ENCODE measurements around the gene ADAM12. TPM values are rescaled to one million over a fixed set of nuclear protein-coding genes. Genes with fewer than 3 reads are reported as not detected.

ADAM12 gene
- total and polyA plus RNA-seq, 2 donors (not counting 1 experiment from before 2014, with no cell fraction given): 21.0 to 56.9 TPM

DNA sequence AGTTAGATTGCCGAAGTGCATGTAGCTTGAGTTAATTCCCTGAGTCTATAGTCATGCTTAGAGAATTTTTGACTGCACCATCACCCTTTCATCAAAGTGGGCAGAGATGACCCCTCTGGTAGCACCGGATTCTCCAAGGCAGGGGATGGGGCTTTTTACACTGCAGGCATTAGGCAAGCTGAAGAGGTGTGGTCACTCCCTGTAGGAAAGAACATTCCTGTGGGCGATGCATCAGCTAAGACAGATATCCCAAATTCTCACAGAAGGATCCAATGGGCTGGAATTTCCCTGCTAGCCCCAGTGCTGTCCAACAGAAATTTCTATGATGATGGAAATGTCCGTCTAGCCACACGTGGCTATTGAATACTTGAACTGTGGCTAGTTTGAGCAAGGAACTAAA lies 118.2 kb downstream of the ADAM12 start:
- no peaks in the 10 kb centered on the region for H3K27me3 ChIP-seq (ENCODE audit: control insufficient read depth, insufficient read depth, low read length)
- no peaks in the 10 kb centered on the region for H3K4me1 ChIP-seq (ENCODE audit: control insufficient read depth, extremely low read depth, insufficient read depth, low read length)
- H3K9ac ChIP-seq (ENCODE audit: insufficient read depth, low read length): no peak overlapping the region
- no peaks in the 10 kb centered on the region for H3K9me3 ChIP-seq (ENCODE audit: control insufficient read depth, insufficient read depth, low read depth, low read length)
- H2AFZ ChIP-seq (ENCODE audit: low read length): no peak overlapping the region
- no peaks in the 10 kb centered on the region for H3K36me3 ChIP-seq (ENCODE audit: control insufficient read depth, insufficient read depth, low read length)
- H4K20me1 ChIP-seq (ENCODE audit: control insufficient read depth, extremely low read depth, insufficient read depth, low read length): no peaks in the 10 kb centered on the region
- DNase-seq (ENCODE audit: low read depth in 2 of 2): peak; percentile 56 to 100
- no peak overlapping the region for H3K4me3 ChIP-seq (replicated peaks in 1 of 4; ENCODE audit: control extremely low read depth in 1 of 4, insufficient read depth in 1 of 4, low read depth in 3 of 4, low read length in 4 of 4)
- H3K79me2 ChIP-seq (ENCODE audit: control insufficient read depth, insufficient read depth, low read length): no peaks in the 10 kb centered on the region
- TF ChIP-seq, protein P1, sequence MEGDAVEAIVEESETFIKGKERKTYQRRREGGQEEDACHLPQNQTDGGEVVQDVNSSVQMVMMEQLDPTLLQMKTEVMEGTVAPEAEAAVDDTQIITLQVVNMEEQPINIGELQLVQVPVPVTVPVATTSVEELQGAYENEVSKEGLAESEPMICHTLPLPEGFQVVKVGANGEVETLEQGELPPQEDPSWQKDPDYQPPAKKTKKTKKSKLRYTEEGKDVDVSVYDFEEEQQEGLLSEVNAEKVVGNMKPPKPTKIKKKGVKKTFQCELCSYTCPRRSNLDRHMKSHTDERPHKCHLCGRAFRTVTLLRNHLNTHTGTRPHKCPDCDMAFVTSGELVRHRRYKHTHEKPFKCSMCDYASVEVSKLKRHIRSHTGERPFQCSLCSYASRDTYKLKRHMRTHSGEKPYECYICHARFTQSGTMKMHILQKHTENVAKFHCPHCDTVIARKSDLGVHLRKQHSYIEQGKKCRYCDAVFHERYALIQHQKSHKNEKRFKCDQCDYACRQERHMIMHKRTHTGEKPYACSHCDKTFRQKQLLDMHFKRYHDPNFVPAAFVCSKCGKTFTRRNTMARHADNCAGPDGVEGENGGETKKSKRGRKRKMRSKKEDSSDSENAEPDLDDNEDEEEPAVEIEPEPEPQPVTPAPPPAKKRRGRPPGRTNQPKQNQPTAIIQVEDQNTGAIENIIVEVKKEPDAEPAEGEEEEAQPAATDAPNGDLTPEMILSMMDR (conservative IDR thresholded peaks at IDR 0.05 in 1 of 2, IDR thresholded peaks at IDR 0.05 in 1 of 2; ENCODE audit: low read depth in 1 of 2, low read length in 2 of 2): no peak
- H3K27ac ChIP-seq (ENCODE audit: insufficient read depth, low read length): no peak overlapping the region
- no peak overlapping the region for H3K4me2 ChIP-seq (ENCODE audit: extremely low read depth, insufficient read depth, low read length)

DNA sequence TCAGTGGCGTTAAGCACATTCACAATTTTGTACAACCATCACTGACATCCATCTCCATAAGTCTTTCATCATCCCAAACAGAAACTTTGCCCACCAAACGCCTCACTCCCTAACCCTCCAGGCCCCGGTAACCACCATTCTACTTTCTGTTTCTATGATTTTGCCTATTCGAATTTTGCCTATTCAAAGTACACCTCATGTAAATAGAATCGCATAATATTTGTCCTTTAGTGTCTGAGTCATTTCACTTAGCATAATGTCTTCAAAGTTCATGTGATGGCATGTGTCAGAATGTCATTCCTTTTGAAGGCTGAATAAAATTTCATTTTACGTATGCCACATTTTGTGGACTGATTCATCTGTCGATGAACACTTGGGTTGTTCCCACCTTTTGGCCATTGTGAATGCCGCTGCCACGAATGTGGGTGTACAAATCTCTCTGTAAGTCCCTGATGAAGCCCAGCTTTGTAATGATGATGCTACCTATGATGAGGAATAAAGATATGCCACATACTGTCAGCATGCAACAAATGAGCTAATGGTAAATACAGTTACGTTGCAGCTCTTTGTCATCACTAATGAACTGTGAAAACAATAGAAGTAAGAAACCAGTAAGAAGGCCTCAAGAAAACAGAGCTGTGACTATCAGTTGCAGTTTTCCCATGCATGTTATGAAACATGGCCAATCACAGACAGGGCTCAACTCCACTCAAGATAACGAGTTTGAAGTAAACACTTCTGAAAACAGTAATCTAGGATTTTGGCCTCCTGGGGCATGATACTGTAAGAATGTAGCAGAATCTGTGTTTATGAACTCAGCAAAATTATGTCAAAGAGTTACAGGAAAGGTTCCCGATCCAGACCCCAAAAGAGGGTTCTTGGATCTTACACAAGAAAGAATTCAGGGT lies 120.0 kb downstream of the ADAM12 start:
- Histone ChIP-seq H3K36me3 (ENCODE audit: control insufficient read depth, insufficient read depth, low read length) (no peaks in the 10 kb centered on the region), H2AFZ (ENCODE audit: low read length) (no peak overlapping the region), H3K27me3 (ENCODE audit: control insufficient read depth, insufficient read depth, low read length) (no peaks in the 10 kb centered on the region), H3K4me1 (ENCODE audit: control insufficient read depth, extremely low read depth, insufficient read depth, low read length) (no peaks in the 10 kb centered on the region), H3K27ac (ENCODE audit: insufficient read depth, low read length) (no peak overlapping the region), H4K20me1 (ENCODE audit: control insufficient read depth, extremely low read depth, insufficient read depth, low read length) (no peaks in the 10 kb centered on the region), H3K4me2 (ENCODE audit: extremely low read depth, insufficient read depth, low read length) (no peak overlapping the region), H3K9ac (ENCODE audit: insufficient read depth, low read length) (no peak overlapping the region), H3K4me3 (replicated peaks in 1 of 4; ENCODE audit: control extremely low read depth in 1 of 4, insufficient read depth in 1 of 4, low read depth in 3 of 4, low read length in 4 of 4) (no peak overlapping the region), H3K9me3 (ENCODE audit: control insufficient read depth, insufficient read depth, low read depth, low read length) (no peaks in the 10 kb centered on the region), H3K79me2 (ENCODE audit: control insufficient read depth, insufficient read depth, low read length) (no peaks in the 10 kb centered on the region)
- peak in 1 of 2 donors; percentile 59 for DNase-seq (ENCODE audit: low read depth in 2 of 2)
- TF ChIP-seq EZH2 (IDR thresholded peaks at IDR 0.05; ENCODE audit: low read length, missing control alignments): no peak
- TF ChIP-seq, protein P1 (conservative IDR thresholded peaks at IDR 0.05 in 1 of 2, IDR thresholded peaks at IDR 0.05 in 1 of 2; ENCODE audit: low read depth in 1 of 2, low read length in 2 of 2): no peak

GRCh38 chr10:126264102-126265018 lies 123.9 kb downstream of the ADAM12 start:
- Histone ChIP-seq H3K4me2 (ENCODE audit: extremely low read depth, insufficient read depth, low read length) (no peak overlapping the region), H2AFZ (ENCODE audit: low read length) (no peak overlapping the region), H3K36me3 (ENCODE audit: control insufficient read depth, insufficient read depth, low read length) (no peaks in the 10 kb centered on the region), H4K20me1 (ENCODE audit: control insufficient read depth, extremely low read depth, insufficient read depth, low read length) (no peaks in the 10 kb centered on the region), H3K9ac (ENCODE audit: insufficient read depth, low read length) (no peak overlapping the region), H3K79me2 (ENCODE audit: control insufficient read depth, insufficient read depth, low read length) (no peaks in the 10 kb centered on the region), H3K4me1 (ENCODE audit: control insufficient read depth, extremely low read depth, insufficient read depth, low read length) (peaks cover 4% of the 10 kb centered on the region), H3K27ac (ENCODE audit: insufficient read depth, low read length) (no peak overlapping the region), H3K9me3 (ENCODE audit: control insufficient read depth, insufficient read depth, low read depth, low read length) (no peaks in the 10 kb centered on the region), H3K27me3 (ENCODE audit: control insufficient read depth, insufficient read depth, low read length) (no peaks in the 10 kb centered on the region), H3K4me3 (replicated peaks in 1 of 4; ENCODE audit: control extremely low read depth in 1 of 4, insufficient read depth in 1 of 4, low read depth in 3 of 4, low read length in 4 of 4) (no peak overlapping the region)
- DNase-seq (ENCODE audit: low read depth in 2 of 2): no peak
- TF ChIP-seq, protein P1 (conservative IDR thresholded peaks at IDR 0.05 in 1 of 2, IDR thresholded peaks at IDR 0.05 in 1 of 2; ENCODE audit: low read depth in 1 of 2, low read length in 2 of 2): no peak
- TF ChIP-seq EZH2 (IDR thresholded peaks at IDR 0.05; ENCODE audit: low read length, missing control alignments): no peak

Measured in fibroblast of lung (primary cell).